GM12878 (cell line): Measurements from ENCODE around the gene CNNM2. TPM values are rescaled to one million over a fixed set of nuclear protein-coding genes. Genes with fewer than 3 reads are reported as not detected.

Experiments used
- ATAC-seq: fragments of 200-7000 bp; cut with Tn5 transposase; 3 replicates; pipeline ENCODE4 v1.9.1; 2020; ENCODE audit warnings: mild to moderate bottlenecking, moderate library complexity
- BruUV-seq: library from RNA; stranded (reverse); fragments of 400-500 nt; replicated peaks from 2 replicates; lab custom pipeline; 2021; lab: Mats Ljungman, UMichigan
- CTCF ChIA-PET: fragments of 300-600 bp; sonication (Branson Sonifier 250); formaldehyde crosslinking; extraction: SDS; loops from one replicate; lab custom pipeline; 2021; ENCODE audit warnings: inconsistent platforms; lab: Yijun Ruan, JAX
- POLR2A ChIA-PET: fragments of 350-600 bp; formaldehyde crosslinking; extraction: SDS; loops from one replicate; lab custom pipeline; 2021; ENCODE audit warnings: inconsistent platforms; lab: Charles Lee
- RAD21 ChIA-PET: fragments of 300-600 bp; sonication (Branson Sonifier 250); formaldehyde crosslinking; loops from one replicate; lab custom pipeline; 2023; ENCODE audit warnings: antibody characterized with exemption; ENCODE audit not compliant: unreplicated experiment; lab: Charles Lee
- SMC1A ChIA-PET: fragments of 300-600 bp; sonication (Branson Sonifier 250); formaldehyde crosslinking; loops from one replicate; lab custom pipeline; 2023; ENCODE audit not compliant: unreplicated experiment, uncharacterized antibody; lab: Charles Lee
- DNase-seq: peaks from one replicate; pipeline ENCODE4 v3.0.0-alpha.2; 2011; ENCODE audit warnings: low read depth, low spot score
- FAIRE-seq: peaks from 3 replicates; lab custom pipeline; 2011; peaks lifted over from hg19 to GRCh38; lab: Jason Lieb, UNC
- H2AFZ ChIP-seq: 2 replicates; pipeline ENCODE4 v1.6.0; 2011; ENCODE audit warnings: low read depth, low read length, control low read depth; ENCODE audit not compliant: control insufficient read depth
- H3K27ac ChIP-seq: 2 replicates; pipeline ENCODE4 v1.5.1; 2011; ENCODE audit warnings: control low read depth; ENCODE audit not compliant: control insufficient read depth, insufficient read depth
- H3K27me3 ChIP-seq, 2 experiments: replicated peaks in 1 of 2; 2 replicates each; pipeline versions ENCODE4 v1.6.0 to v1.6.1; 2011; ENCODE audit warnings: low read length in 1 of 2; ENCODE audit not compliant: control insufficient read depth in 2 of 2, insufficient read depth in 2 of 2
- H3K36me3 ChIP-seq, 2 experiments: 2 replicates each; pipeline ENCODE4 v1.5.1; 2011; ENCODE audit warnings: low read length in 1 of 2; ENCODE audit not compliant: control insufficient read depth in 2 of 2, insufficient read depth in 2 of 2
- H3K4me1 ChIP-seq: 2 replicates; pipeline ENCODE4 v1.6.1; 2011; ENCODE audit warnings: mild to moderate bottlenecking, low read length, moderate library complexity, mixed read lengths; ENCODE audit not compliant: control insufficient read depth, insufficient read depth
- H3K4me2 ChIP-seq: 2 replicates; pipeline ENCODE4 v1.6.0; 2011; ENCODE audit warnings: control low read depth; ENCODE audit not compliant: control insufficient read depth, insufficient read depth
- H3K4me3 ChIP-seq: fragments of 200-600 bp; sonication (generic); 2 replicates; pipeline ENCODE4 v1.5.1; 2016
- H3K79me2 ChIP-seq: 2 replicates; pipeline ENCODE4 v1.6.0; 2011; ENCODE audit warnings: low read length; ENCODE audit not compliant: control insufficient read depth, insufficient read depth
- H3K9ac ChIP-seq: 2 replicates; pipeline ENCODE4 v1.8.0; 2011; ENCODE audit warnings: low read length, control low read depth, mixed read lengths; ENCODE audit not compliant: control insufficient read depth, insufficient read depth
- H3K9me3 ChIP-seq: replicated peaks from 3 replicates; pipeline ENCODE4 v1.5.1; 2011; ENCODE audit warnings: mild to moderate bottlenecking, low read length; ENCODE audit not compliant: control insufficient read depth, insufficient read depth
- H4K20me1 ChIP-seq: 2 replicates; pipeline ENCODE4 v1.6.0; 2011; ENCODE audit not compliant: control insufficient read depth, insufficient read depth
- BCL3 ChIP-seq: IDR thresholded peaks from 2 replicates; pipeline ENCODE4 v1.6.1; 2011; ENCODE audit warnings: borderline replicate concordance, low read depth, mild to moderate bottlenecking, moderate library complexity, low read length; ENCODE audit not compliant: insufficient read depth, poor library complexity, severe bottlenecking
- CREB1 ChIP-seq: IDR thresholded peaks from 2 replicates; pipeline ENCODE4 v1.6.1; 2012; ENCODE audit warnings: low read depth, mild to moderate bottlenecking, inconsistent platforms
- FOS ChIP-seq: IDR thresholded peaks from 3 replicates; pipeline ENCODE4 v1.6.1; 2011; ENCODE audit warnings: borderline replicate concordance; ENCODE audit not compliant: insufficient read length; ENCODE audit errors: extremely low read depth
- HDAC2 ChIP-seq: fragments of 200-600 bp; sonication (generic); IDR thresholded peaks from 2 replicates; pipeline ENCODE4 v1.6.1; 2017
- MEF2A ChIP-seq: IDR thresholded peaks from 2 replicates; pipeline ENCODE4 v1.6.1; 2011; ENCODE audit warnings: low read depth, mild to moderate bottlenecking, low read length, moderate library complexity; ENCODE audit not compliant: insufficient read depth
- MYC ChIP-seq: IDR thresholded peaks from 2 replicates; pipeline ENCODE4 v1.6.1; 2011; ENCODE audit warnings: mild to moderate bottlenecking, low read length, moderate library complexity, inconsistent platforms; ENCODE audit not compliant: insufficient read depth, insufficient replicate concordance, insufficient read length, severe bottlenecking
- RCOR1 ChIP-seq: conservative IDR thresholded peaks from 2 replicates; pipeline ENCODE4 v1.6.1; 2012; ENCODE audit warnings: low read depth, low read length, improper control_type of control experiment
- TAF1 ChIP-seq: IDR thresholded peaks from 2 replicates; pipeline ENCODE4 v1.6.1; 2011; ENCODE audit warnings: mild to moderate bottlenecking, low read depth, low read length, borderline replicate concordance
- WGBS: methylation state at CpG from one replicate; pipeline ENCODE4 v1.1.6; 2016; ENCODE audit warnings: low lambda C conversion rate; ENCODE audit not compliant: insufficient replicate concordance, insufficient coverage; ENCODE audit errors: missing lambda C conversion rate; 5-methylcytosine and 5-hydroxymethylcytosine counted together
- in situ Hi-C: fragments of 300-500 bp; cut with MboI; formaldehyde crosslinking; loops from 9 replicates; pipeline ENCODE4 v1.14.3; 2018; ENCODE audit warnings: mixed read lengths
- intact Hi-C: fragments of 100-400 bp; cut with micrococcal nuclease; formaldehyde crosslinking; loops from one replicate; pipeline ENCODE4 v1.14.2; 2022; ENCODE audit not compliant: unreplicated experiment
- polyA plus RNA-seq, 11 experiments: library from polyadenylated mRNA; depleted of rRNA in 4 of 11; unstranded in 6 of 11; stranded (reverse) in 5 of 11; fragments of >200 nt; fragmentation: Nextera tagmentation in 4 of 11; fragmentation: Illumina TruSeq in 1 of 11; extraction: Ambion mirVana in 4 of 11; extraction: Trizol in 1 of 11; gene quantifications; 1 replicate in 1 of 11; 2 replicates in 10 of 11; pipeline versions ENCODE4 v1.2.1 to v1.2.3, GENCODE V29; 2011 to 2016; ENCODE audit warnings: inconsistent platforms in 2 of 11, missing spikeins in 2 of 11, low read depth in 1 of 11
- total RNA-seq, 4 experiments: library from RNA; depleted of rRNA in 3 of 4; stranded (reverse); fragments of >200 nt in 3 of 4; fragmentation: Illumina TruSeq in 1 of 4; extraction: Trizol in 1 of 4; gene quantifications; 2 replicates each; pipeline versions ENCODE4 v1.2.1 to v1.2.3, GENCODE V29; 2013 to 2021

The CNNM2 gene
- total and polyA plus RNA-seq, 10 of the 15 experiments (the other 5 are each of a cell fraction or from before 2014, with no cell fraction given): 0.18 to 7.3 (median 2.5) TPM

GRCh38 chr10:102951316-102951715, 33.2 kb downstream of the CNNM2 start:
- no peak overlapping the region for H3K4me3 ChIP-seq
- ChIA-PET CTCF (no interaction called here), POLR2A (no interaction called here), RAD21 (no interaction called here), SMC1A (no interaction called here)
- H3K27me3 ChIP-seq: no peaks in the 10 kb centered on the region
- no peak overlapping the region for H2AFZ ChIP-seq
- 93% methylated on average over 3 of the region's 3 CpGs for WGBS
- DNase-seq (no peak), ATAC-seq (no peak), FAIRE-seq (no peak)
- no peaks in the 10 kb centered on the region for H3K4me1 ChIP-seq
- intact Hi-C loops: no loop called here
- H3K27ac ChIP-seq: no peak overlapping the region
- in situ Hi-C loops: no loop called here
- H3K79me2 ChIP-seq: no peaks in the 10 kb centered on the region
- no peaks in the 10 kb centered on the region for H4K20me1 ChIP-seq
- no peaks in the 10 kb centered on the region for H3K36me3 ChIP-seq
- BruUV-seq: no TSS peak
- no peaks in the 10 kb centered on the region for H3K9me3 ChIP-seq
- no peak overlapping the region for H3K4me2 ChIP-seq
- H3K9ac ChIP-seq: no peak overlapping the region
- TF ChIP-seq HDAC2: no peak
- TF ChIP-seq, all 136 proteins: peak for 0

GRCh38 chr10:102959360-102959759, 41.3 kb downstream of the CNNM2 start:
- ChIA-PET RAD21 (no interaction called here), POLR2A (interaction anchor here (0.6 to 1.0 kb wide), 2 partner anchors 9 to 783 kb away, joined by 3 to 4 read pairs; no protein-coding TSS in a partner anchor), SMC1A (no interaction called here), CTCF (interaction anchor here (0.9 kb wide), 1 partner anchor 285 kb away, joined by 3 read pairs; no protein-coding TSS in a partner anchor)
- BruUV-seq: no TSS peak
- no peak for ATAC-seq
- Histone ChIP-seq H3K9ac (no peak overlapping the region), H3K4me2 (no peak overlapping the region), H3K79me2 (no peaks in the 10 kb centered on the region), H3K4me3 (no peak overlapping the region), H3K4me1 (no peaks in the 10 kb centered on the region), H2AFZ (no peak overlapping the region), H3K27ac (no peak overlapping the region), H3K36me3 (no peaks in the 10 kb centered on the region), H3K27me3 (no peaks in the 10 kb centered on the region), H4K20me1 (no peaks in the 10 kb centered on the region), H3K9me3 (no peaks in the 10 kb centered on the region)
- no peak for DNase-seq
- 100% methylated on average over 1 of the region's 1 CpG for WGBS
- FAIRE-seq: no peak
- TF ChIP-seq RCOR1: no peak
- no peak for TF ChIP-seq CREB1
- TF ChIP-seq FOS: no peak
- TF ChIP-seq TAF1: no peak
- no peak for TF ChIP-seq MEF2A
- TF ChIP-seq MYC: no peak
- TF ChIP-seq BCL3: no peak
- in situ Hi-C loops: no loop called here
- intact Hi-C loops: no loop called here
